ENCODE data around the gene SUPT4H1. TPM values are rescaled to one million over a fixed set of nuclear protein-coding genes. Genes with fewer than 3 reads are reported as not detected.

SUPT4H1 gene
- total RNA-seq, 1 donor from 2014 or later: 95.7 TPM

DNA sequence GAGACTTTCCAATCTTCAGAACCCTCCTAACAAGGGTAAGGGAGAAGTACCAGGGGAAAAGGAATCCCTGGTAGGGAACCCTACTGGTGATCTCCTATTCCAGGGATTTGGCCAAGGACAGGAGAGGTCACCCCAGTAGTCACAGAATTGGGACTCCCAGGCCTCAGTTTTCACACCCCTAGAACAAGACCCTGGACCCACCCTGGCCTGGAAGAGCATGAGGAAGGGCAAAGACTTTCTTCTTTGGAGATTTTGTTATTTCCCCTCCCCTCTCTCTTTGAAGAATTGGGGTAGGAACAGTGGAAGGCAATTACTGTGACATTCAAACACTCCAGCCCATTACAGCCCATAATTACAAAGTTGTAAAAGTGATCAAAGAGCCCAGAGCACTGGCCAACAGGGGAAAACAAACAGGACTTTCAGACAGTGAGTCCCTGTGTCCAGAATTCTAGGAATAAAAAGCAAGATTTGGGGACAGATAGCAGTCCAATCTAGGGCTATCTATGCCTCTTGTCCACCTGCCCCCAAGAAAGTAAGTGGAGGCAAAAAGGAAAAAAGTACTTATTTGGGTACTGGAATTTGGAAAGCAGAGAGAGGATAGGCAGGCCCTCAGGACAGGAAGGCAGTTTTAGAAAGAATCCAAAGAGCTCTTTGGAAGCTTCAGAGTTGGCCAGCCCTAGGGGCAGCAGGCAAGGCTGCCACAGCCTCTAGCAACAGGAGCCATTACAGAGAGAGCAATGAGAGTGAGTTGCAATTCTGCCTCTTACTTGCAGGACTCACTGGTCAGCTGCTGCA lies 13.4 kb upstream of the SUPT4H1 start:
- H3K36me3 Mint-ChIP-seq (ENCODE audit: insufficient read depth): peaks cover 7% of the 10 kb centered on the region
- H3K27me3 Mint-ChIP-seq: no peaks in the 10 kb centered on the region
- H3K9me3 Mint-ChIP-seq (ENCODE audit: low read depth): no peaks in the 10 kb centered on the region
- peaks cover 30% of the 10 kb centered on the region for H3K4me1 Mint-ChIP-seq (ENCODE audit: low read depth)
- no peak overlapping the region for H3K4me3 Mint-ChIP-seq (ENCODE audit: low read depth)
- TF ChIP-seq, protein P1, sequence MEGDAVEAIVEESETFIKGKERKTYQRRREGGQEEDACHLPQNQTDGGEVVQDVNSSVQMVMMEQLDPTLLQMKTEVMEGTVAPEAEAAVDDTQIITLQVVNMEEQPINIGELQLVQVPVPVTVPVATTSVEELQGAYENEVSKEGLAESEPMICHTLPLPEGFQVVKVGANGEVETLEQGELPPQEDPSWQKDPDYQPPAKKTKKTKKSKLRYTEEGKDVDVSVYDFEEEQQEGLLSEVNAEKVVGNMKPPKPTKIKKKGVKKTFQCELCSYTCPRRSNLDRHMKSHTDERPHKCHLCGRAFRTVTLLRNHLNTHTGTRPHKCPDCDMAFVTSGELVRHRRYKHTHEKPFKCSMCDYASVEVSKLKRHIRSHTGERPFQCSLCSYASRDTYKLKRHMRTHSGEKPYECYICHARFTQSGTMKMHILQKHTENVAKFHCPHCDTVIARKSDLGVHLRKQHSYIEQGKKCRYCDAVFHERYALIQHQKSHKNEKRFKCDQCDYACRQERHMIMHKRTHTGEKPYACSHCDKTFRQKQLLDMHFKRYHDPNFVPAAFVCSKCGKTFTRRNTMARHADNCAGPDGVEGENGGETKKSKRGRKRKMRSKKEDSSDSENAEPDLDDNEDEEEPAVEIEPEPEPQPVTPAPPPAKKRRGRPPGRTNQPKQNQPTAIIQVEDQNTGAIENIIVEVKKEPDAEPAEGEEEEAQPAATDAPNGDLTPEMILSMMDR (IDR thresholded peaks at IDR 0.05; ENCODE audit: unreplicated experiment): no peak
- no peak for DNase-seq (ENCODE audit: low spot score, unreplicated experiment)
- H3K27ac Mint-ChIP-seq: peak overlapping the region; percentile 37

- H3K9me3 Mint-ChIP-seq (ENCODE audit: low read depth): no peaks in the 10 kb centered on the region
- no peak for DNase-seq (ENCODE audit: low spot score, unreplicated experiment)
- H3K36me3 Mint-ChIP-seq (ENCODE audit: insufficient read depth): peaks cover 5% of the 10 kb centered on the region
- H3K4me1 Mint-ChIP-seq (ENCODE audit: low read depth): peaks cover 27% of the 10 kb centered on the region
- peak overlapping the region; percentile 76 for H3K27ac Mint-ChIP-seq
- TF ChIP-seq, protein P1 (IDR thresholded peaks at IDR 0.05; ENCODE audit: unreplicated experiment): no peak
- H3K4me3 Mint-ChIP-seq (ENCODE audit: low read depth): peak overlapping the region; percentile 23
- H3K27me3 Mint-ChIP-seq: no peaks in the 10 kb centered on the region
Measured at GRCh38 chr17:58364270-58364942, 12.4 kb upstream of the SUPT4H1 start.

DNA sequence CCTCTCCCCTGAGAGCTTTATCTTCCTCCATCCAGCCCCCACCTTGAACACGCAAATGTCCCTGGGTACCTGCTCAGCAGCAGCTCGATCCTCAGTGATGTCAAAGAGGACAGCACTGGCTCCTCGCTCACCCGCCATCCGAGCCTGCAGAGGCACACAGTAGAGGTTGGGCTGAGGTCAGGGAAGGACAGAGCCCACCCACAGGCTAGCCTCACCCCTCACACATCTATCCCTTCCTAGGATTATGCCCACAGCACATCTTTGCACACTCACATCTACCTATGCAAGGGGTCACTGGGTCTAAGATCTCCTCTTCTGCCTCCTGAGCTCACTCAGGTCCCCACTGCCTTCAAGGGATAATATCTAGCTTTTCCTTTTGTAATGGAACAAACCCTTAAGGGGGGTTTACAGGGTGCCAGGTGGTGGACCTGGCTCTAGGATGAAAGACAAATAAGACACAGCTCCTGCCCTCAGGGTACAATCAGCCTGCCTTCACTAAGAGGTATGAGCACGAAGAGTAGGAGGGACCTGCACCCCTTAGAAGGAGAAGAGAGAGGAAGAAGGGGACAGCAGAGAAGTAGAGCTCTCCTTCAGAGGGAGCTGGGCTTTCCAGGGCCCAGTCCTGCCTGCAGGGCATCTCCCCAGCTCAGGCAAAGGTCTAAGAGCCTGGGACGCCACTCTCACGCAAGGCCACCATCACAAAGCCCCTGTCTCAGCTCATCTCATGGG lies 11.6 kb upstream of the SUPT4H1 start:
- TF ChIP-seq, protein P1 (IDR thresholded peaks at IDR 0.05; ENCODE audit: unreplicated experiment): no peak
- no peaks in the 10 kb centered on the region for H3K9me3 Mint-ChIP-seq (ENCODE audit: low read depth)
- peaks cover 26% of the 10 kb centered on the region for H3K4me1 Mint-ChIP-seq (ENCODE audit: low read depth)
- H3K27me3 Mint-ChIP-seq: no peaks in the 10 kb centered on the region
- H3K27ac Mint-ChIP-seq: peak overlapping the region; percentile 3
- no peak for DNase-seq (ENCODE audit: low spot score, unreplicated experiment)
- H3K36me3 Mint-ChIP-seq (ENCODE audit: insufficient read depth): peaks cover 5% of the 10 kb centered on the region
- no peak overlapping the region for H3K4me3 Mint-ChIP-seq (ENCODE audit: low read depth)

- Mint-ChIP-seq H3K4me1 (ENCODE audit: low read depth) (peaks cover 26% of the 10 kb centered on the region), H3K27ac (peak overlapping the region; percentile 41), H3K9me3 (ENCODE audit: low read depth) (no peaks in the 10 kb centered on the region), H3K36me3 (ENCODE audit: insufficient read depth) (peaks cover 5% of the 10 kb centered on the region), H3K27me3 (no peaks in the 10 kb centered on the region), H3K4me3 (ENCODE audit: low read depth) (no peak overlapping the region)
- no peak for DNase-seq (ENCODE audit: low spot score, unreplicated experiment)
- TF ChIP-seq, protein P1 (IDR thresholded peaks at IDR 0.05; ENCODE audit: unreplicated experiment): no peak
Measured at GRCh38 chr17:58362368-58363014, 10.5 kb upstream of the SUPT4H1 start.
